B cell (primary cell): ENCODE data around the gene NUMB. TPM values are rescaled to one million over a fixed set of nuclear protein-coding genes. Genes with fewer than 3 reads are reported as not detected.

Source experiments
- ATAC-seq: fragments of 200-7000 bp; cut with Tn5 transposase; one replicate; pipeline ENCODE4 v1.10.0; 2021; ENCODE audit warnings: low read depth, mild to moderate bottlenecking, moderate number of reproducible peaks, moderate library complexity
- CTCF ChIA-PET: fragments of 350-600 bp; sonication (Branson Sonifier 250); formaldehyde crosslinking; loops from one replicate; lab custom pipeline; 2021; ENCODE audit warnings: antibody characterized with exemption, inconsistent platforms; lab: Charles Lee
- POLR2A ChIA-PET: fragments of 350-600 bp; sonication (Branson Sonifier 250); formaldehyde crosslinking; loops from one replicate; lab custom pipeline; 2021; ENCODE audit warnings: antibody characterized with exemption; lab: Charles Lee
- DNase-seq: peaks from one replicate; pipeline ENCODE4 v3.0.0; 2013
- H2AFZ ChIP-seq: 2 replicates; pipeline ENCODE4 v1.6.1; 2012; ENCODE audit warnings: mild to moderate bottlenecking, low read depth, low read length; ENCODE audit not compliant: insufficient read depth, poor library complexity, severe bottlenecking
- H3K27ac ChIP-seq, 2 donors: 1 replicate in 1 of 2; 2 replicates in 1 of 2; pipeline ENCODE4 v1.5.1; 2012 to 2013; ENCODE audit warnings: low read length in 2 of 2, mild to moderate bottlenecking in 2 of 2, moderate library complexity in 1 of 2
- H3K27me3 ChIP-seq, 4 experiments: fragments of 200-600 bp in 1 of 4; sonication (generic) in 1 of 4; replicated peaks in 1 of 4; 1 replicate in 2 of 4; 2 replicates in 2 of 4; pipeline versions ENCODE4 v1.6.1 to v1.7.0; 2013 to 2016; ENCODE audit warnings: low read length in 3 of 4, mild to moderate bottlenecking in 2 of 4, mixed read lengths in 1 of 4, moderate library complexity in 1 of 4; ENCODE audit not compliant: insufficient read depth in 4 of 4, control insufficient read depth in 3 of 4; ENCODE audit errors: control extremely low read depth in 1 of 4
- H3K36me3 ChIP-seq, 2 experiments: replicated peaks in 1 of 2; 1 replicate in 1 of 2; 2 replicates in 1 of 2; pipeline versions ENCODE4 v1.6.1 to v1.7.1; 2013; ENCODE audit warnings: low read length in 1 of 2; ENCODE audit not compliant: insufficient read depth in 2 of 2, control insufficient read depth in 1 of 2; ENCODE audit errors: control extremely low read depth in 1 of 2, extremely low read depth in 1 of 2
- H3K4me1 ChIP-seq, 2 donors: fragments of 200-600 bp in 1 of 2; sonication (generic) in 1 of 2; 1 replicate in 1 of 2; 2 replicates in 1 of 2; pipeline versions ENCODE4 v1.5.1 to v1.6.1; 2013 to 2017; ENCODE audit warnings: low read length in 2 of 2; ENCODE audit not compliant: control insufficient read depth in 2 of 2, insufficient read depth in 2 of 2
- H3K4me2 ChIP-seq: replicated peaks from 2 replicates; pipeline ENCODE3; 2012; ENCODE audit warnings: mild to moderate bottlenecking, low read depth, low read length; ENCODE audit not compliant: poor library complexity, severe bottlenecking
- H3K4me3 ChIP-seq, 5 experiments: fragments of 200-600 bp in 1 of 5; sonication (generic) in 1 of 5; 1 replicate in 3 of 5; 2 replicates in 2 of 5; pipeline versions ENCODE4 v1.5.1 to v1.7.0; 2011 to 2016; ENCODE audit warnings: low read length in 4 of 5, mild to moderate bottlenecking in 4 of 5, low read depth in 2 of 5, control low read depth in 1 of 5, moderate library complexity in 1 of 5; ENCODE audit not compliant: insufficient read depth in 1 of 5; ENCODE audit errors: control extremely low read depth in 1 of 5, extremely low read depth in 1 of 5
- H3K79me2 ChIP-seq: fragments of 200-600 bp; sonication (generic); one replicate; pipeline ENCODE4 v1.6.0; 2016; ENCODE audit warnings: low read length; ENCODE audit not compliant: control insufficient read depth, insufficient read depth
- H3K9ac ChIP-seq: fragments of 200-600 bp; sonication (generic); 2 replicates; pipeline ENCODE4 v1.6.1; 2017; ENCODE audit warnings: mild to moderate bottlenecking, low read length, moderate library complexity
- H3K9me3 ChIP-seq, 3 donors: one replicate each; pipeline versions ENCODE4 v1.6.1 to v1.7.1; 2013; ENCODE audit warnings: low read length in 2 of 3; ENCODE audit not compliant: control insufficient read depth in 2 of 3, insufficient read depth in 1 of 3; ENCODE audit errors: control extremely low read depth in 1 of 3
- H4K20me1 ChIP-seq: 2 replicates; pipeline ENCODE4 v1.6.0; 2012; ENCODE audit warnings: mild to moderate bottlenecking, low read length; ENCODE audit not compliant: insufficient read depth, control insufficient read depth, poor library complexity, severe bottlenecking
- H3K27ac Mint-ChIP-seq: one replicate; pipeline ENCODE4 v1.8.0; 2021; ENCODE audit warnings: mixed read lengths
- H3K27me3 Mint-ChIP-seq: one replicate; pipeline ENCODE4 v1.8.0; 2021; ENCODE audit warnings: mixed read lengths
- H3K4me1 Mint-ChIP-seq: one replicate; pipeline ENCODE4 v1.8.0; 2021; ENCODE audit warnings: mixed read lengths
- H3K4me3 Mint-ChIP-seq: one replicate; pipeline ENCODE4 v1.8.0; 2021; ENCODE audit warnings: mixed read lengths
- H3K9me3 Mint-ChIP-seq: one replicate; pipeline ENCODE4 v1.8.0; 2022; ENCODE audit warnings: mixed read lengths; ENCODE audit not compliant: insufficient read depth
- EZH2 ChIP-seq: IDR thresholded peaks from 2 replicates; pipeline ENCODE4 v1.6.1; 2012; ENCODE audit warnings: borderline replicate concordance, low read depth, mild to moderate bottlenecking, moderate library complexity, low read length; ENCODE audit not compliant: insufficient read depth, poor library complexity, severe bottlenecking
- WGBS: methylation state at CpG from one replicate; pipeline ENCODE4 v1.1.5; 2013; ENCODE audit warnings: missing lambda C conversion rate; ENCODE audit not compliant: insufficient coverage; 5-methylcytosine and 5-hydroxymethylcytosine counted together
- intact Hi-C: fragments of 100-400 bp; cut with micrococcal nuclease; formaldehyde crosslinking; loops from one replicate; pipeline ENCODE4 v1.10.0; 2022
- polyA plus RNA-seq: library from polyadenylated mRNA; depleted of rRNA; stranded (reverse); fragments of >200 nt; gene quantifications from 2 replicates; pipeline ENCODE4 v1.2.3, GENCODE V29; 2012
- total RNA-seq, 2 donors: library from RNA; stranded (reverse); fragments of 120-200 nt in 1 of 2; gene quantifications; 1 replicate in 1 of 2; 2 replicates in 1 of 2; pipeline versions ENCODE4 v1.2.3 to v1.2.4, GENCODE V29; 2013 to 2022
- TF ChIP-seq, protein P1 (sequence below): fragments of 200-600 bp; IDR thresholded peaks from one replicate; pipeline ENCODE4 v1.8.0; 2022; ENCODE audit warnings: antibody characterized with exemption, mild to moderate bottlenecking

Gene NUMB
- total and polyA plus RNA-seq, 2 donors (not counting 1 experiment from before 2014, with no cell fraction given), result 63.4 to 102 TPM

DNA sequence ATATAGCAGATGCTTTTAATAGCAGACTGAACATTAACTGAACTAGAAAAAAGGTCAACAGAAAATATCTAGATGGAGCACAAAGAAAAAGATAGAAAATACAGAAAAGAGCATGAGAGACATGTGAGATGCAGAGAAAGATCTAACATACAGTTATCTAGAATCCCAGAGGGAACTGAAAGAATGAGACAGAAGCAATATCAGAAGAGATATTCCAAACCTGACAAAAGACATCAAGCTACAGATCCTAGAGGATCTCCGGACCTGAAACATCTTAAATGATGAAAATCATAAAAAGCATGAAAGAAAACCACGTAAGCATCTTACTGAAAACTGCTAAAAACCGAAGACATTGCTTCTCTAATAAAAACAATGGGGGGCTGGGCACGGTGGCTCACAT lies 75.0 kb downstream of the NUMB start:
- no peak overlapping the region for H3K27ac Mint-ChIP-seq

DNA sequence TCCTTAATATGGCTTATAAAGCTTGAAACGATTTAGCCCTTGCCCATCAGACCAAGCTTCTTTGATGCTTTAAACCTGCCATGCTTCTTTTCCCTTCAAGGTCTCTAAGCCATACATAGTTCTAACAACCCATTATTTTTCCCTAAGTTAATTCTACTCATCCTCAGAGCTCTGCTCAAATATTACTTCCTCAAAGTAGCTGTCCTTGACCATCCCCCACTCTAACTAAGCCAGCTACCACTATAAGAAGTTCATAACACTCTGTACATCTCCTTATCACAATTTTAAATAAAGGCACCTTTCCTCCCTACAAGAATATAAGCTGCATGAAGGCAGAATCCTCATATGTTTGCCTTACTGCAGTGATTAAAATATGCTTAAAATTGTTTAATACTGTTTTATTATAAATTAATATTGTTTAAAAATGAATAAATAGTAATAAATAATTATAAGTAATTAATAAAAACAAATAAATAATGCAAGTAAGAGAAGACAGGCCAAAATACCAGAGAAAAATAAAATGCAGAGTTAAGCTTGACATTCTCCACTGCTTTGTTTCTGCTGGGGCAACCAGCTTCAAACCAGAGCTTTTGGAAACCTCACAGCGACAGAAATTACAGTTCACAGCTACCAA lies 76.8 kb downstream of the NUMB start:
- 89% methylated on average over 2 of the region's 2 CpGs for WGBS
- H3K9ac ChIP-seq, result no peak overlapping the region
- Mint-ChIP-seq H3K27me3 (no peaks in the 10 kb centered on the region), H3K9me3 (peaks cover 5% of the 10 kb centered on the region), H3K4me3 (no peak overlapping the region), H3K4me1 (peaks cover 30% of the 10 kb centered on the region), H3K27ac (peak overlapping the region; percentile 4)
- POLR2A ChIA-PET, result no interaction called here
- peak; percentile 34 for DNase-seq
- peaks cover 85% of the 10 kb centered on the region for H3K79me2 ChIP-seq
- peaks cover 17% of the 10 kb centered on the region for H4K20me1 ChIP-seq
- intact Hi-C loops, result no loop called here
- no peak overlapping the region for H3K27ac ChIP-seq
- no peaks in the 10 kb centered on the region for H3K27me3 ChIP-seq
- CTCF ChIA-PET, result interaction anchor here (1.0 to 1.2 kb wide), 2 partner anchors 86 to 90 kb away, joined by 5 to 10 read pairs; no protein-coding TSS in a partner anchor
- peaks cover 0 to 21% (median 7%) of the 10 kb centered on the region in 3 donors for H3K9me3 ChIP-seq
- ATAC-seq, result no peak
- H3K4me2 ChIP-seq, result peak overlapping the region; percentile 12
- TF ChIP-seq, protein P1, sequence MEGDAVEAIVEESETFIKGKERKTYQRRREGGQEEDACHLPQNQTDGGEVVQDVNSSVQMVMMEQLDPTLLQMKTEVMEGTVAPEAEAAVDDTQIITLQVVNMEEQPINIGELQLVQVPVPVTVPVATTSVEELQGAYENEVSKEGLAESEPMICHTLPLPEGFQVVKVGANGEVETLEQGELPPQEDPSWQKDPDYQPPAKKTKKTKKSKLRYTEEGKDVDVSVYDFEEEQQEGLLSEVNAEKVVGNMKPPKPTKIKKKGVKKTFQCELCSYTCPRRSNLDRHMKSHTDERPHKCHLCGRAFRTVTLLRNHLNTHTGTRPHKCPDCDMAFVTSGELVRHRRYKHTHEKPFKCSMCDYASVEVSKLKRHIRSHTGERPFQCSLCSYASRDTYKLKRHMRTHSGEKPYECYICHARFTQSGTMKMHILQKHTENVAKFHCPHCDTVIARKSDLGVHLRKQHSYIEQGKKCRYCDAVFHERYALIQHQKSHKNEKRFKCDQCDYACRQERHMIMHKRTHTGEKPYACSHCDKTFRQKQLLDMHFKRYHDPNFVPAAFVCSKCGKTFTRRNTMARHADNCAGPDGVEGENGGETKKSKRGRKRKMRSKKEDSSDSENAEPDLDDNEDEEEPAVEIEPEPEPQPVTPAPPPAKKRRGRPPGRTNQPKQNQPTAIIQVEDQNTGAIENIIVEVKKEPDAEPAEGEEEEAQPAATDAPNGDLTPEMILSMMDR, result no peak
- no peak for TF ChIP-seq EZH2
- peaks cover 0 to 7% of the 10 kb centered on the region in 2 experiments for H3K36me3 ChIP-seq
- H3K4me1 ChIP-seq, result peaks cover 5 to 14% of the 10 kb centered on the region in 2 donors
- H2AFZ ChIP-seq, result no peak overlapping the region
- no peak overlapping the region for H3K4me3 ChIP-seq

More for the DNA sequence above, 75.0 kb downstream of the NUMB start:
- peaks cover 80% of the 10 kb centered on the region for H3K79me2 ChIP-seq
- H3K27me3 ChIP-seq, result no peaks in the 10 kb centered on the region
- ChIA-PET CTCF (no interaction called here), POLR2A (no interaction called here)
- H3K9ac ChIP-seq, result no peak overlapping the region
- no peak overlapping the region for H3K27ac ChIP-seq
- H3K9me3 ChIP-seq, result peaks cover 0 to 21% (median 7%) of the 10 kb centered on the region in 3 donors
- H2AFZ ChIP-seq, result no peak overlapping the region
- no peak for TF ChIP-seq EZH2
- TF ChIP-seq, protein P1, result no peak
- 96% methylated on average over 4 of the region's 4 CpGs for WGBS
- intact Hi-C loops, result no loop called here
- H3K36me3 ChIP-seq, result peaks cover 0 to 7% of the 10 kb centered on the region in 2 experiments
- Mint-ChIP-seq H3K27me3 (no peaks in the 10 kb centered on the region), H3K4me3 (peak overlapping the region; percentile 6), H3K4me1 (peaks cover 39% of the 10 kb centered on the region), H3K9me3 (peaks cover 5% of the 10 kb centered on the region)
- no peak overlapping the region for H3K4me2 ChIP-seq
- DNase-seq, result no peak
- peaks cover 17% of the 10 kb centered on the region for H4K20me1 ChIP-seq
- peaks cover 10 to 21% of the 10 kb centered on the region in 2 donors for H3K4me1 ChIP-seq
- ATAC-seq, result no peak
- no peak overlapping the region for H3K4me3 ChIP-seq
